ENCODE data around the gene SUPT20HL2.
"Not testable (repeated sequence)": the region's sequence is repeated elsewhere in the genome, so short reads cannot be mapped to it uniquely, and the experiment has no call there.

GRCh38 chrX:24309580-24310374 lies 4.1 kb downstream of the SUPT20HL2 start:
- TF ChIP-seq PATZ1 (CRISPR knock-in tag; IDR thresholded peaks at IDR 0.05; ENCODE audit: borderline replicate concordance); ZNF565 (CRISPR knock-in tag; conservative IDR thresholded peaks at IDR 0.05; ENCODE audit: low read depth); RARB (CRISPR knock-in tag; IDR thresholded peaks at IDR 0.05); BACH2 (CRISPR knock-in tag; IDR thresholded peaks at IDR 0.05; ENCODE audit: borderline replicate concordance): not testable (repeated sequence)
